Measurements from ENCODE around the gene SCAMP3. TPM values are rescaled to one million over a fixed set of nuclear protein-coding genes. Genes with fewer than 3 reads are reported as not detected.
A peak's percentile ranks its signal among the peaks of the same experiment; 100 is the strongest.

The SCAMP3 gene
- total and polyA plus RNA-seq, 2 of the 4 experiments (the other 2 are of a cell fraction), result 30.5 to 118 TPM

- no TSS peak for BruUV-seq (replicated peaks)
- TF ChIP-seq SMC3 (IDR thresholded peaks at IDR 0.05; ENCODE audit: low read depth, low read length) (0 out of 2 replicates have a peak, but pooled peaks have one; percentile 25), POLR2A (IDR thresholded peaks at IDR 0.05; ENCODE audit: low read depth, low read length) (peak; percentile 91), MAZ (IDR thresholded peaks at IDR 0.05; ENCODE audit: borderline replicate concordance, low read depth, low read length) (peak; percentile 73; the same call in 1 of the 2 replicates), CTCF (conservative IDR thresholded peaks at IDR 0.05; ENCODE audit: low read depth, low read length) (peak; percentile 56), NFE2L2 (IDR thresholded peaks at IDR 0.05; ENCODE audit: low read depth, low read length) (no peak), FOS (IDR thresholded peaks at IDR 0.05; ENCODE audit: low read depth, low read length) (0 out of 2 replicates have a peak, but pooled peaks have one; percentile 27), CEBPB (IDR thresholded peaks at IDR 0.05; ENCODE audit: low read depth, low read length) (no peak), ELK1 (IDR thresholded peaks at IDR 0.05; ENCODE audit: borderline replicate concordance, low read depth, low read length) (no peak), RFX5 (IDR thresholded peaks at IDR 0.05; ENCODE audit: low read depth, low read length) (0 out of 2 replicates have a peak, but pooled peaks have one; percentile 8), MXI1 (IDR thresholded peaks at IDR 0.05; ENCODE audit: borderline replicate concordance, low read depth, low read length) (0 out of 2 replicates have a peak, but pooled peaks have one; percentile 41), CHD1 (IDR thresholded peaks at IDR 0.05; ENCODE audit: low read depth, low read length) (peak; percentile 80; the same call in 1 of the 2 replicates), RCOR1 (IDR thresholded peaks at IDR 0.05; ENCODE audit: insufficient replicate concordance, low read length) (peak; percentile 96), RAD21 (IDR thresholded peaks at IDR 0.05; ENCODE audit: low read length) (peak; percentile 32)
Measured at GRCh38 chr1:155244368-155245162, 17.6 kb downstream of the SCAMP3 start.

More at GRCh38 chr1:155244368-155245162, 17.6 kb downstream of the SCAMP3 start:
- H3K4me3 ChIP-seq (ENCODE audit: insufficient read depth, low read depth, low read length), result peak overlapping the region; percentile 53
- H3K27me3 ChIP-seq (ENCODE audit: control insufficient read depth, insufficient read depth, low read length), result no peaks in the 10 kb centered on the region
- H2AK9ac ChIP-seq (replicated peaks; ENCODE audit: low read depth, low read length, poor library complexity), result peak overlapping the region; percentile 96
- dilution Hi-C loops (cut with HindIII; ENCODE audit: low sequenced_read_pairs, unreplicated experiment) (no loop called here), in situ Hi-C loops (cut with MboI; ENCODE audit: low sequenced_read_pairs) (no loop called here), intact Hi-C loops (cut with micrococcal nuclease) (loop anchor here (1.0 kb wide), 1 partner anchor 37 kb away; the partner anchor contains the start of gene THBS3)
- H3K4me2 ChIP-seq (ENCODE audit: low read depth, low read length), result peak overlapping the region; percentile 91
- POLR2A ChIA-PET (ENCODE audit: unreplicated experiment), result interaction anchor here (0.5 to 0.6 kb wide), 2 partner anchors 11 to 79 kb away, joined by 5 to 6 read pairs; partner anchors contain the start of gene ENTREP3
- CTCF ChIA-PET, result interaction anchor here (0.9 kb wide), 1 partner anchor 37 kb away, joined by 3 read pairs; no protein-coding TSS in a partner anchor
- peak overlapping the region; percentile 96 for H2AFZ ChIP-seq (replicated peaks; ENCODE audit: low read length, poor library complexity)
- H4K20me1 ChIP-seq (ENCODE audit: insufficient read depth, low read length), result no peaks in the 10 kb centered on the region
- peak overlapping the region; percentile 90 for H3K23ac ChIP-seq (ENCODE audit: low read depth, low read length)
- DNase-seq (peak; percentile 100), ATAC-seq (ENCODE audit: low read depth) (peak; percentile 95)
- no peaks in the 10 kb centered on the region for H3K9me3 ChIP-seq (ENCODE audit: control insufficient read depth, insufficient read depth, low read length)
- peak overlapping the region; percentile 92 for H4K91ac ChIP-seq (ENCODE audit: insufficient read depth, low read depth, low read length)
- peak overlapping the region; percentile 80 for H2BK120ac ChIP-seq (ENCODE audit: low read depth, low read length)
- peak overlapping the region; percentile 93 to 98 for H4K8ac ChIP-seq (ENCODE audit: low read depth in 2 of 2, low read length in 2 of 2)
- H2BK15ac ChIP-seq (ENCODE audit: low read depth, low read length), result peak overlapping the region; percentile 95; the same call in 2 of the 3 replicates
- H3K9ac ChIP-seq (ENCODE audit: low read depth, low read length), result peak overlapping the region; percentile 68
- H3K4ac ChIP-seq (ENCODE audit: low read depth, low read length), result peak overlapping the region; percentile 96
- H3K56ac ChIP-seq (ENCODE audit: extremely low read depth, insufficient read depth, low read length), result peak overlapping the region; percentile 87
- peaks cover 6% of the 10 kb centered on the region; the same call in 1 of the 2 replicates for H3K4me1 ChIP-seq (ENCODE audit: control insufficient read depth, insufficient read depth, low read length)
- peak overlapping the region; percentile 87 for H2AK5ac ChIP-seq (ENCODE audit: low read depth, low read length)
- H3K14ac ChIP-seq (replicated peaks; ENCODE audit: low read depth, low read length), result peak overlapping the region; percentile 92
- peak overlapping the region; percentile 77 for H2BK5ac ChIP-seq (ENCODE audit: low read depth, low read length, poor library complexity, severe bottlenecking)
- peaks cover 13% of the 10 kb centered on the region for H3K36me3 ChIP-seq (ENCODE audit: control insufficient read depth, insufficient read depth, low read length)
- 0% methylated on average over 24 of the region's 53 CpGs; no CpG with 5 or more reads in 1 of the 2 experiments for WGBS, 2 experiments (ENCODE audit: extremely low coverage in 2 of 2, insufficient read length in 1 of 2)
- H4K5ac ChIP-seq (ENCODE audit: low read depth, low read length), result peak overlapping the region; percentile 41
- H3K18ac ChIP-seq (ENCODE audit: low read depth, low read length), result peak overlapping the region; percentile 30
- H2BK20ac ChIP-seq (ENCODE audit: low read depth, low read length), result peak overlapping the region; percentile 70
- H3K79me1 ChIP-seq (ENCODE audit: low read depth in 1 of 2, low read length in 2 of 2), result peaks cover 4 to 37% of the 10 kb centered on the region in 2 experiments; a peak in 3 of 4 replicates
- H3K9me1 ChIP-seq (ENCODE audit: insufficient read depth, low read length), result peaks cover 6% of the 10 kb centered on the region
- peak overlapping the region; percentile 80 for H3K27ac ChIP-seq (ENCODE audit: insufficient read depth, low read length)
